Left ventricle myocardium inferior (tissue), 1 donor: ENCODE data around the gene ATRIP. TPM values are rescaled to one million over a fixed set of nuclear protein-coding genes. Genes with fewer than 3 reads are reported as not detected.
"Not testable (repeated sequence)": the region's sequence is repeated elsewhere in the genome, so short reads cannot be mapped to it uniquely, and the experiment has no call there.

ENCODE experiments used
- DNase-seq: peaks from one replicate; pipeline ENCODE4 v3.0.0-alpha.2; 2020
- H3K27ac ChIP-seq: fragments of 200-600 bp; replicated peaks from 2 replicates; pipeline ENCODE4 v1.8.0; 2021
- H3K27me3 ChIP-seq: fragments of 200-600 bp; 2 replicates; pipeline ENCODE4 v1.8.0; 2021; ENCODE audit warnings: low read depth
- H3K36me3 ChIP-seq: fragments of 200-600 bp; 2 replicates; pipeline ENCODE4 v1.8.0; 2021
- H3K4me1 ChIP-seq: fragments of 200-600 bp; 2 replicates; pipeline ENCODE4 v1.8.0; 2021
- H3K4me3 ChIP-seq: fragments of 200-600 bp; 2 replicates; pipeline ENCODE4 v1.8.0; 2021; ENCODE audit warnings: mild to moderate bottlenecking, moderate library complexity
- H3K9me3 ChIP-seq: fragments of 200-600 bp; replicated peaks from 2 replicates; pipeline ENCODE4 v1.8.0; 2021
- intact Hi-C: fragments of 100-400 bp; cut with micrococcal nuclease; formaldehyde crosslinking; loops from one replicate; pipeline ENCODE4 v1.11.0; 2022
- total RNA-seq: library from RNA; stranded (reverse); fragmentation: NEBNext Ultra II Directional; extraction: Animal tissue kit (Norgen Biotek cat#: 25700); gene quantifications from one replicate; pipeline ENCODE4 v1.2.1, GENCODE V29; 2021
- TF ChIP-seq, protein P1 (sequence below): fragments of 200-600 bp; IDR thresholded peaks from 2 replicates; pipeline ENCODE4 v1.8.0; 2021; ENCODE audit warnings: antibody characterized with exemption, mild to moderate bottlenecking, borderline replicate concordance
- donor health status: DM: no; HTN: yes; CAD: no; lungs with severe emphysema.

Gene ATRIP
- total RNA-seq, 1 donor from 2014 or later: 4.3 TPM

DNA sequence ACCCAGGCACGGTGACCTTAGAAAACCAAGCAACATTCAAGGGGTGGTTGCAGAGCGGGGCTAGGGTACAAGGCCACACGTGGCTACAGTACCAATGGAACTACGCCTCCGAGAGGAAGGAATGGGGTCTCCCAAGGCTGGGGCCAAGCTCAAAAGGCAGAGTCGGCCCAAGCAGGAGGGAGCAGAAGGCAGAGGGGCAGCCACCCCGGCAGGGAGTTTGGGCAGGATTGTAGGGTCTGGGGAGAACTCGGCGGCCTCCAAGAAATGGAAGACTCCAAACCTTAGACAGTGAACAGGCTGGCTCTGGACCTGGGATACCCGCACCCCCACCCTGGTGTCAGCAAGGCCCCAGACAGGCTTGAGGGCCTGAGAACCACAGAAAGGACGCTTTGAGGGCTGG lies 28.7 kb downstream of the ATRIP start:
- Histone ChIP-seq H3K27ac (no peak overlapping the region), H3K9me3 (no peaks in the 10 kb centered on the region)

DNA sequence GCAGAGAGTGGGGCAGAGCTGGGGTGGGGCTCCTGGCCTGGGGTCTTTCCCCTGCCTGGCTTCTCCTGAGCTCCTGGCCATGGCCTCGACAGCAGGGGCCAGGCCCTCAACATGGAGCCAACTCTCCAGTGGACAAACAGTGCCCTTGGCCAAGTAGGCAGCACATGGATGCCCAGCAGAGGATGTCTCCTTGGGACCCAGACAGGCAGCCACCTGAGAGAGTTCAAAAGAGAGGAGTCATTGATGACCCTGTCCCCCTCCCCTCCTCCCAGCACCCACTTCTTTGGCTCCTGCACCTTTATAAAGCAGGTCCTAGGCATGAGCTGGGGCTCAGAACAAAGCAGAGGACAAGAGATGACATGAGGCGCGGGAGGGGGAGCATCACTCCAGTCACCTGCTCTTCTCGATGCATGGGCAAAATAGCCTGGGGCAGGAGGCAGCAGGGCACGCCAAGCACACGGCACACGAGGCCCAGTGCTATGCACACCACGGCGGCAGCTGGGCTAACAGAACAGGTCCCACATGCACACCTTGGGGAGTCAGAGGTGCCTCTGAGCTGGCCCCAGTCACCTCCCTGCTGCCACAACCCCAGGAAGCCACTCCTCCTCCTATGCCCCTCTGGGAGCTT lies 30.0 kb downstream of the ATRIP start:
- H3K4me3 ChIP-seq: no peak overlapping the region
- no peak for DNase-seq
- H3K36me3 ChIP-seq: no peaks in the 10 kb centered on the region
- H3K27me3 ChIP-seq: no peaks in the 10 kb centered on the region
- no peaks in the 10 kb centered on the region for H3K9me3 ChIP-seq
- intact Hi-C loops: no loop called here
- TF ChIP-seq, protein P1, sequence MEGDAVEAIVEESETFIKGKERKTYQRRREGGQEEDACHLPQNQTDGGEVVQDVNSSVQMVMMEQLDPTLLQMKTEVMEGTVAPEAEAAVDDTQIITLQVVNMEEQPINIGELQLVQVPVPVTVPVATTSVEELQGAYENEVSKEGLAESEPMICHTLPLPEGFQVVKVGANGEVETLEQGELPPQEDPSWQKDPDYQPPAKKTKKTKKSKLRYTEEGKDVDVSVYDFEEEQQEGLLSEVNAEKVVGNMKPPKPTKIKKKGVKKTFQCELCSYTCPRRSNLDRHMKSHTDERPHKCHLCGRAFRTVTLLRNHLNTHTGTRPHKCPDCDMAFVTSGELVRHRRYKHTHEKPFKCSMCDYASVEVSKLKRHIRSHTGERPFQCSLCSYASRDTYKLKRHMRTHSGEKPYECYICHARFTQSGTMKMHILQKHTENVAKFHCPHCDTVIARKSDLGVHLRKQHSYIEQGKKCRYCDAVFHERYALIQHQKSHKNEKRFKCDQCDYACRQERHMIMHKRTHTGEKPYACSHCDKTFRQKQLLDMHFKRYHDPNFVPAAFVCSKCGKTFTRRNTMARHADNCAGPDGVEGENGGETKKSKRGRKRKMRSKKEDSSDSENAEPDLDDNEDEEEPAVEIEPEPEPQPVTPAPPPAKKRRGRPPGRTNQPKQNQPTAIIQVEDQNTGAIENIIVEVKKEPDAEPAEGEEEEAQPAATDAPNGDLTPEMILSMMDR: no peak
- peak overlapping the region; percentile 72 for H3K27ac ChIP-seq
- H3K4me1 ChIP-seq: peaks cover 50% of the 10 kb centered on the region

More for the DNA sequence above, 28.7 kb downstream of the ATRIP start:
- TF ChIP-seq, protein P1: no peak
- Histone ChIP-seq H3K4me1 (peaks cover 63% of the 10 kb centered on the region), H3K36me3 (no peaks in the 10 kb centered on the region), H3K27me3 (no peaks in the 10 kb centered on the region), H3K4me3 (no peak overlapping the region)
- intact Hi-C loops: no loop called here
- no peak for DNase-seq

DNA sequence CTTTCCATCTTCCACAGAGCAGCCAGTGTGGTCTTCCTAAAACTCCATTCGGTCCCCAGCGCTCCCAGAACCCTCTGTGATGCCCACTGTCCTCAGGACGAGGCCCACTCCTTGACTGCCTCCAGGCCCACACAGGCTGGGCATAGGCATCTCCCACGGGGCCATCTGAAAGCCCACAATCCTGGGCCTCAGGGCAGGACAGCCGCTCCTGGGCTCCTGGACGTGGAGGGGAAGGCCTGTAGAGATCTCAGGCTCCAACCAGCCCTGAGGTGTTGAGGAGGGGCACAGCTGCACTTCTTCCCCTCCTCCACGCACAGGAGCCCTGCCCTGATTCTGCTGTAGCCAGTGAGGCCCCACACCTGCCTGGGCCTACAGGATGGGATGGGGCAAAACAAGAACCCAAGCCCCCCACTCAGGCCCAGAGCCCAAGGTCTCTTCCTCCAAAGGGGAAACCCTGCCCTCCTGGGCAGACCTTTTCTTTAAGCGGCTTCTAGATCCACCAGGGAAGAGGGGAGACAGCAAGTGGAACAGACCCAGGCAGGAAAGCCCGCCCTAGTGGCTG lies 31.5 kb downstream of the ATRIP start:
- H3K4me3 ChIP-seq: no peak overlapping the region
- intact Hi-C loops: no loop called here
- no peaks in the 10 kb centered on the region for H3K36me3 ChIP-seq
- H3K4me1 ChIP-seq: peaks cover 35% of the 10 kb centered on the region
- peak overlapping the region; percentile 72 for H3K27ac ChIP-seq
- no peak for DNase-seq
- TF ChIP-seq, protein P1: no peak
- H3K27me3 ChIP-seq: no peaks in the 10 kb centered on the region
- H3K9me3 ChIP-seq: no peaks in the 10 kb centered on the region

DNA sequence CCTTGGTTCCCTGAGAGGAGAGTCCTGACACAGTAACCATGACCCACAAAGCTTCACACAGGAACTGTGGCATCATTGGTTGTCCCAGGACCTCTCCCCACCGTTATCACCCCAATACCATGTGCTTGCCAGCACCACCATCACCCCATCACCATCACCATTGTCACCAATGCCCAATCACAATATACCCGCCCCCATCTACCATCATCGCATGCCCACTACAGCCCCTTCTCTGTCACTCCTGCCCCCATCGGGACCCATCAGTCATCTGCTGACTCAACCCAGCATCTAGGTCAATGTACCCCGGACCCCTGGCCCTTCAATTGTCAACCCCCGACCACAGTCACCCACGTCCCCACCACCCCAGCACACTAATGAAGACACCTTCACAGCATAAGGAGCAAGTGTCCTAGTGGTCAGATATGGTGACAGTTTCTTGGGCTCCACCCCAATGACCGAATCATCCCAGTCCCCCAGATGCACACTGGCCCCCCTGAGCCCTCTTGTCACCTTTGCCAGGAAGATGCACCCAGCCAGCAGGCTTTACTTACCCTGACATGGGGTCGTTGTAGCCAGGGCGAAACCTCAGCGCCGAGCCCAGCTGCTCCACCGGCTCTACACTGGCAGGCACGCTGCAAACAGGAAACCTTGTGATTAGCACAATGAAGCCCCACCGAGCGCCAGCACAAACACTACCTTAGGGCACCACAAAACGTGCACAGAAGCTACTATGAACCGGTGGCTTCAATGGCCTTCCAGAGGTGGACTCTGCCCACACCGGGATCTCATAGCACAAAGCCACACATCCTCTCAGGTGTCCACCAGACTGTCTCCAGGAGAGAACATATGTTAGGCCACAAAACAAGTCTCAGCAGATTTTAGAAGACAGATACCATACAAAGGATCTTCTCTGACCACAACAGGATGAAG lies 32.4 kb downstream of the ATRIP start:
- Histone ChIP-seq H3K4me1 (peaks cover 26% of the 10 kb centered on the region), H3K4me3 (no peak overlapping the region), H3K27ac (peak overlapping the region; percentile 72), H3K36me3 (no peaks in the 10 kb centered on the region), H3K27me3 (no peaks in the 10 kb centered on the region), H3K9me3 (no peaks in the 10 kb centered on the region)
- DNase-seq: no peak
- TF ChIP-seq, protein P1: no peak
- intact Hi-C loops: no loop called here

DNA sequence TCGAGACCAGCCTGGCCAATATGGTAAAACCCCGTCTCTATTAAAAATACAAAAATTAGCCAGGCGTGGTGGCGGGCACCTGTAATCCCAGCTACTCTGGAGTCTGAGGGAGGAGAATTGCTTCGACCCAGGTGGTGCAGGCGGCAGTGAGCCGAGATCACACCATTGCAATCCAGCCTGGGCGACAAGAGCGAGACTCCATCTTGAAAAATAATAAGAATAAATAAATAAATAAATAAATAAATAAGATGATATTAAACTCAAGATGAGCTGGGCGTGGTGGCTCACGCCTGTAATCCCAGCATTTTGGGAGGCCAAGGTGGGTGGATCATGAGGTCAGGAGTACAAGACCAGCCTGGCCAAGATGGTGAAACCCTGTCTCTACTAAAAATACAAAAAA lies 34.4 kb downstream of the ATRIP start:
- H3K4me3 ChIP-seq, H3K27me3 ChIP-seq, DNase-seq, H3K27ac ChIP-seq, H3K36me3 ChIP-seq, intact Hi-C loops, H3K9me3 ChIP-seq: not testable (repeated sequence)
- H3K4me1 ChIP-seq: peaks cover 26% of the 10 kb centered on the region

DNA sequence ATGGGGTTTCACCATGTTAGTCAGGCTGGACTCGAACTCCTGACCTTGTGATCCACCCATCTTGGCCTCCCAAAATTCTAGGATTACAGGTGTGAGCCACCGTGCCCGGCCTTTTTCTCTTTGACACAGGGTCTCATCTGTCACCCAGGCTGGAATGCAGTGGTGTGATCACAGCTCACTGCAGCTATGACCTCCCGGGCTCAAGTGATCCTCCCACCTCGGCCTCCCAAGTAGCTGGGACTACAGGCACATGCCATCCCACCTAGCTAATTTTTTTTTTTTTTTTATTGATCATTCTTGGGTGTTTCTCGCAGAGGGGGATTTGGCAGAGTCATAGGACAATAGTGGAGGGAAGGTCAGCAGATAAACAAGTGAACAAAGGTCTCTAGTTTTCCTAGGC lies 36.3 kb downstream of the ATRIP start:
- DNase-seq, H3K27ac ChIP-seq, H3K27me3 ChIP-seq, intact Hi-C loops, H3K4me3 ChIP-seq, H3K36me3 ChIP-seq, H3K9me3 ChIP-seq: not testable (repeated sequence)
- peaks cover 14% of the 10 kb centered on the region for H3K4me1 ChIP-seq
